Measurements from ENCODE around the gene SDC1.

The SDC1 gene

GRCh38 chr2:20214566-20215182 lies 10.3 kb downstream of the SDC1 start:
- no peak for DNase-seq (ENCODE audit: low read depth in 2 of 2)

GRCh38 chr2:20213651-20214565 lies 11.0 kb downstream of the SDC1 start:
- DNase-seq (ENCODE audit: low read depth in 2 of 2), result no peak

GRCh38 chr2:20212871-20213503 lies 11.9 kb downstream of the SDC1 start:
- no peak for DNase-seq (ENCODE audit: low read depth in 2 of 2)

GRCh38 chr2:20212459-20212870 lies 12.5 kb downstream of the SDC1 start:
- no peak for DNase-seq (ENCODE audit: low read depth in 2 of 2)

GRCh38 chr2:20211860-20212458 lies 13.0 kb downstream of the SDC1 start:
- no peak for DNase-seq (ENCODE audit: low read depth in 2 of 2)

DNA sequence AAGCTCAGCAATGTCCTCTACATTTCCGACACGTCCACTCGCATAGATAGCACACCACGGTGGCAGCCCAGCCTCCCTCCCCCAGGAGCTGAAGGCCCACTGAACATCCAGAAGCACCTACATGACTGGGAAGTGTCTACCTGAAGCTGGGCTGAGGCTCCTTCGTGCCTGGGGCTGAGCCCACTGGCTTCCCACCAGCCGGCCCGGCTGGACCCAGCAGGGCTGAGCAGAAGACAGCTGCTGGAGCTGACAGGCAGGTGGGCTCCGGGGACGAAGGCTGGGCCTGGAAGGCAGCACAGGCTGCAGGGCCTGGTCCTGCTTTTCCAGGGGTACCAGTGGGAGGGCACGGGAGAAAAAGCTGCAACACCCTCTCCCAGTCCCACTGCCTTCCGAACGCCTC lies 13.5 kb downstream of the SDC1 start:
- DNase-seq (ENCODE audit: low read depth in 2 of 2), result no peak

DNA sequence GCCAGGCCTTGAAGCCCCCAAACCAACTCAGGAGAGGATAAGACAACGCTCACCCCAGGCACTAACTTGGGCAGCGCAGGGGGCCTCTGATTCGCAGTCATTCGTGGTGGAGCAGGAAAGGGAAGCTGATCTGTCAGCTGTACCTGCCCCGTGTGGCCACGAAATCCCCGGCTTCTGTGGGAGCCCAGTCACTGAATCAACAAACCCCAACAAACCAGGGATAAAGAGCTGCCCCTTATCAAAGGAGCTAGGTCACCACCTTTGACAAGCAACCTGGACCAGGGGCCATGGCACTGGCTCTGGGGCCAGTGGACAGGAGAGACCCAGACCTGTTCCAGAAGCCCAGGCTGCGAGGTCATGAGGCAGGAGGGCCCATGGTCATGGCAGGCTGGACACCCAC lies 14.5 kb downstream of the SDC1 start:
- DNase-seq (ENCODE audit: low read depth in 2 of 2), result no peak

DNA sequence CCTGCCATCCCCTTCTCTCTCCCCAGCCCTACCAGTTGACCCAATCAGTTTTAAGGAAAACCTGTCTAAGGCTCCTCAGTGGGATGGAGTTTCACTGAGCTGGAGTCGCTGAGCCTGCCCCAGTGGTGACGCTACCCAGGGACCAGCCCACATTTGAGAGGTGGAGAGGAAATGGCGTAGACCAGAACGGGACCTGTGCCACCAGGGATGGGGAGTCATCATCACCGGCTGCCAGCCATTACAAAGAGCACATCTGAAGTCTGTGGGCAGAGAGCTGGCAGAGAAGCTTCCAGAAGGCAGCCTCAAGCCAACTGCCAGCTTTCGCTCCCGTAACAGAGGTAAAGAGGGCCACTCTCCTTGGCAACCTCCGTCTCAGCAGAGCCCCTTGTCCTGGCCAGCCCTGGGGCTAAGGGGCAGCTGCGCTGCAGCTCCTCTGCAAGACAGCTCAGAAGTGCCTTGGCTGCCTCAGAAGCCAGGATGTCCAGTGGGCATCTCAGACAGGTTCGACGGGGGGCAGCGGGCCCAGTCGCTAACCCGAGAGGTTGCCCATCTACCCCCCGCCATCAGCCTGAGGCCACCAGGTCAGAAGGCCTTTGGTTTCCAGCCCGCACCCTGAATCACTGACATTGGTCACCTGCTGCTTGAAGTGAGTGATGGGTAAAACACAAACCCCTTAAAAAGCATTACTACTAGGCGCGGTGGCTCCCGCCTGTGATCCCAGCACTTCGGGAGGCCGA lies 15.4 kb downstream of the SDC1 start:
- DNase-seq (ENCODE audit: low read depth in 2 of 2), result no peak

DNA sequence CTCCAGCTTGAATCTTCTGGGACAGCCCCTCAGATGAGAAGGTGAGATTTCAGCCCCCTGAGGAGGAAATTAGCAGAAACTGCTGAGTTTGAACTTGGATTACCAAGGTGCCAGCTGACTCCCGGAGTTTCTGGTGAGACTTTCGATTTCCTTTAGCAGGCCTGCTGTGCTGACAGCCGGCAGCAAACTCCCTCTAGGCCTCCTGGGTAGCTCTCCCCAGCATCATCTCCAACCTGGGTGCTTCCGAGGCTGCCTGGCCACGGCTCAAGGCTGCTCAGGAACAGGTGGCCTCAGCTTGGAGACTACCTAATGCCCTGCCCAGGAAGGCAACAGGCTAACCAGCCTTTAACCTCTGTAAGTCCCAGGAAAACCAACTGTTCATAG lies 16.5 kb downstream of the SDC1 start:
- DNase-seq (ENCODE audit: low read depth in 2 of 2), result no peak

GRCh38 chr2:20207051-20207450 lies 17.9 kb downstream of the SDC1 start:
- no peak for DNase-seq (ENCODE audit: low read depth in 2 of 2)

- DNase-seq (ENCODE audit: low read depth in 2 of 2), result no peak
Measured at GRCh38 chr2:20205915-20206524, 18.9 kb downstream of the SDC1 start.

DNA sequence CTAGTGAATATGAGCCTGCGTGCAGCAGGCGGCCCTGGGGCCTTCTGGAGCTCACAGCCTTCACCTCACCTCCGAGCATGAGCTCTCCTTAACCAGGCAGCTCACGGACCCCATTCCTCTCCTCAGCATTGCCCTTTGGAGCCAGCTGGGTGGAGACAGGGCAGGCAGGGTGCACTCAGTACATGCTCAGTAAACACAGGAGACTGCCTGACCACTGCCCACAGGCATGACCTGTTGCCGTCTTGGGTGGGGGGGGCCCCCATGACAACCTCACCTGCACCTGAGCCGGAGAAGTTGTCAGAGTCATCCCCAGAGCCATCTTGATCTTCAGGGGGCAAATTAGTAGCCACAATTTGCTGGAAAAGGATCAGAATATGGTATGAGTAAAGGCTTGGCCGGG lies 19.9 kb downstream of the SDC1 start:
- no peak for DNase-seq (ENCODE audit: low read depth in 2 of 2)

- no peak for DNase-seq (ENCODE audit: low read depth in 2 of 2)
Measured at GRCh38 chr2:20203521-20204225, 21.3 kb downstream of the SDC1 start.

- no peak for DNase-seq (ENCODE audit: low read depth in 2 of 2)
Measured at GRCh38 chr2:20203072-20203471, 21.9 kb downstream of the SDC1 start.

GRCh38 chr2:20201671-20202070 lies 23.3 kb downstream of the SDC1 start:
- no peak for DNase-seq (ENCODE audit: low read depth in 2 of 2)

DNA sequence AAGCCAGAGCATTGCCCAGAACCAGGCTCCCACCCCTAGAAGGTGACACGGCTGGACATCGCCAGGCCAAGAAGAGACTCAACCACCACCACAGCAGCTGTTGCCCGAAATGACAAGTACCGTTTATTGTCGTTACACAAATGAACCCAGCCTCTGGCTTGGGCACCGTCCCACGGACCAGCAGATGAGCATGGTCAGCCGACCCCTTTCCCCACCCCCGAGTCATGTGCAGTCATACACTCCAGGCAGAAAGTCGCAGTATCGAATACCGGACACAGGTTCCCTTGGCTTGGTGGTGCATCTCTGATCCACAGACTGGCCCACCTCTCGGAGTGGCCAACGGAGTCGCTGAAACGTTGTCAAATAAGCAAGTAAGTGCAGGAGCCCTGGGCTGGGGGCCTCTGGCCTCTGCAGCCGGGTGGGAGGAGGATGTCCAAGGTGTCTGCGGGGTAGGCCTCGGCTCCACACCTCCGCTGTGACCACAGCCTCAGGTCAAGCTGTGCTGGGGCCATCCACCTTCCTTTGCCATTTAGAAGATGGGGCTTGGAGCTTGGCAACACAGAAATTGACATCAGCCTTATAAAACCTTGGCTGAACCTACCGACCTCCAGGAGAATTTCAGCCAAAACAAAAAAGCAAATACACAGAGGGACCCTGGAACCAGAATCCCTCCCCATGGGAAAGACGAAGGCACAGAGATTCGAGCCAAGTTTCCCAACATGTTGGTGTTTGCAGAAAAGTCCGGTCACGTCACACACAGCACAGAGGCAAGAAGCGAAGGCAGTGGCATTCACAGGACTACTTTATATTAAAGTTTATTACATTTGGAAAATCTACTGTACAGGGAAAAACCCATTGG lies 24.0 kb downstream of the SDC1 start:
- no peak for DNase-seq (ENCODE audit: low read depth in 2 of 2)

DNA sequence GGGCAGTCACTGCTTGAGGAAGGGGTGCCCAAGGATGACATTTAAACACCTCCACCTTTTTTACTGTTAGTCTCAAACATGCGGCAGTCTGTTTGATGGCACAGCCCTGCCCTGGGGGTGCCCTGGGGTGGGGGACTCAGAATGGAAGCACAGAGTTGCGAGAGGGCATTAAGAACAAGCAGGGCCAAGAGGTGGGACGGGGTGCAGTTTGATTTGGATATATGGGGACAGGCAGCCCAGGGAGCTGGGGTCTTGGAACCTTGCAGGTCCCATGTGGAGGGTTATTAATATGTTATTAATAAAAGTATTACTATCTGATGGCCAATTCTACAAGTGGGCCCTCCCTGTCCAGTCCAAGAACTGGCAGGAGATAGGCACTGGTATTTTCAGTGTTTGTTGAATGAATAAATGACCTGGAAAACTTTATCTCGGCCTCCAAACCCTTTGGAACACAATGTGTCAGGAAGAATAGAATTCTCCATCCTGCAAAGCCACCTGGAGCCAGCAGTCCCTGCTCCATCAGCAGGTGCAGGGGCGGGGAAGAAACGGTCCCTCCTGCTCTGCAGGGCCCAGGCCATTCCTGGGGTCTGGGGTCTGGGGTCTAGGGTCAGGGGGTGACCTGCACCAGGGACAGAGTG lies 25.2 kb downstream of the SDC1 start:
- DNase-seq (ENCODE audit: low read depth in 2 of 2), result no peak

DNA sequence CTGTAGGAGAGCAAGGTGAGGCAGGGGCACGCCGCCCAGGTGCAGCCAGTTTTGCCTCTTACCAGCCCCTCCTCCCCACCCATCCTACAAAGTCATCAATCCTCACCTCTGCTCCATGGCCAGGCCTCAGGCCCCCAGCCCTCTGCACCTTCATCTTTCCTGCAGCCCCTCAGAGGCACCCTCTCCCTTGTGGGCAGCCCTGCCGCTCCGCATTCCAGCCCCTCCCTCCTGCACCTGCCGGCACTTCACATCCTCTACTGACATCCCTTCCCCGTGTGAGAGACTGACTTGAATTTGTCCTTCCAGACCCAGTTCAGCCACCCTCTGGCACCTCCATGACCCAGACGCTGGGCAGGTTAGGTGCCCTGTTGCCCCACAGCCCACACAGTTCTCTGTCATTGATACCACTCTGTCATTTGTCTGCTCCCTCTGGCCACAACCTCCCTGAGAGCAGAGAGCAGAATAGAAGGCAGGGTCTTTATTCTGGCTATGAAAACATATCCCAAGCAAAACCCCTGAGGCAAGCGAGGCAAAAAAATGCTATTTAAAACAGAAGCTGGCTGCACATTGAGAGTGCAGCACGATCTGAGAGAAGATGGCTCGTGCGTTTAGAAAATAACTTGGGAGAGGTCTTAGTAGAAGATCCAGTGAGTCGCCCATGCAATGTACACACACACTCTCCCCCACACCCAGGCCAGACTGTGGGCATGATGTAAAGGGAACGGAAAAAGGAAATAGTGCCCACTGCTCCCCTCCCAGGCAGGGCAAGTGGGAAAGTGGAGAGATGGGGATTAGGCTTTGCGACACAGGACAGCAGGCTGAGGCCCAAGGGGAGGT lies 25.9 kb downstream of the SDC1 start:
- no peak for DNase-seq (ENCODE audit: low read depth in 2 of 2)
